ENCODE data around the gene DLG1. TPM values are rescaled to one million over a fixed set of nuclear protein-coding genes. Genes with fewer than 3 reads are reported as not detected.

DLG1 gene
- total and polyA plus RNA-seq, 2 experiments from 2014 or later, result 27.6 to 98.0 TPM

DNA sequence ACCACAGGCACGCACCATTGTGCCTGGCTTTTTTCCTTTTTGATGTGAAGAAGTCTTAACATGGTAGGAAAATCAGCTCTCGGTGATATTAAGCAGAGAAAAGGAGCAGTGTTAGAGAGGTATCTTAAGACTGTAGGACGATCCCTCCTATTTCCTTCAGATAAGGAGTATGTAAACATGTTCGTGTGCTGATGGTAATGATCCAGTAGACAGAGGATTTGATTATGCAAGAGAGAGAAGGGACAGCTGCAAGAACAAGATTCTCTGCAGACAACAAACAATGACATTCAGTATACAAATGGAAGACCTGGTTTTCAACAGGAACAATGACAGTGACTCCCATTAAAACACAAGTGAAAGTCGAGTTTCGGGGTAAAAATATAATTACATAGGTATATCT is 173.7 kb downstream of the DLG1 start:
- H3K9me3 Mint-ChIP-seq, result no peaks in the 10 kb centered on the region
- H3K36me3 Mint-ChIP-seq (ENCODE audit: low read depth), result peaks cover 6% of the 10 kb centered on the region; the same call in 1 of the 3 replicates
- peaks cover 3% of the 10 kb centered on the region; the same call in 1 of the 2 replicates for H4K20me1 ChIP-seq (replicated peaks; ENCODE audit: insufficient read depth)
- no peak overlapping the region for H3K27ac Mint-ChIP-seq
- H3K4me3 ChIP-seq, result no peak overlapping the region
- DNase-seq (ENCODE audit: low spot score) (no peak), ATAC-seq (no peak)
- H2AFZ ChIP-seq, result no peak overlapping the region
- H3K27me3 Mint-ChIP-seq (ENCODE audit: insufficient read depth, low read depth, poor library complexity), result no peaks in the 10 kb centered on the region
- no peaks in the 10 kb centered on the region for H3K27me3 ChIP-seq (ENCODE audit: insufficient read depth)
- no peak overlapping the region for H3K4me2 ChIP-seq
- TF ChIP-seq ZNF331 (CRISPR knock-in tag; IDR thresholded peaks at IDR 0.05; ENCODE audit: low read depth) (no peak), CREB1 (CRISPR knock-in tag; IDR thresholded peaks at IDR 0.05; ENCODE audit: low read depth) (no peak), EZH2 (IDR thresholded peaks at IDR 0.05; ENCODE audit: low read depth, unreplicated experiment) (no peak), POLR2AphosphoS5 (IDR thresholded peaks at IDR 0.05; ENCODE audit: low read depth) (no peak), STAT1 (IDR thresholded peaks at IDR 0.05; ENCODE audit: unreplicated experiment) (no peak), NANOG (IDR thresholded peaks at IDR 0.05; ENCODE audit: borderline replicate concordance) (no peak)
- TF ChIP-seq, protein P1, sequence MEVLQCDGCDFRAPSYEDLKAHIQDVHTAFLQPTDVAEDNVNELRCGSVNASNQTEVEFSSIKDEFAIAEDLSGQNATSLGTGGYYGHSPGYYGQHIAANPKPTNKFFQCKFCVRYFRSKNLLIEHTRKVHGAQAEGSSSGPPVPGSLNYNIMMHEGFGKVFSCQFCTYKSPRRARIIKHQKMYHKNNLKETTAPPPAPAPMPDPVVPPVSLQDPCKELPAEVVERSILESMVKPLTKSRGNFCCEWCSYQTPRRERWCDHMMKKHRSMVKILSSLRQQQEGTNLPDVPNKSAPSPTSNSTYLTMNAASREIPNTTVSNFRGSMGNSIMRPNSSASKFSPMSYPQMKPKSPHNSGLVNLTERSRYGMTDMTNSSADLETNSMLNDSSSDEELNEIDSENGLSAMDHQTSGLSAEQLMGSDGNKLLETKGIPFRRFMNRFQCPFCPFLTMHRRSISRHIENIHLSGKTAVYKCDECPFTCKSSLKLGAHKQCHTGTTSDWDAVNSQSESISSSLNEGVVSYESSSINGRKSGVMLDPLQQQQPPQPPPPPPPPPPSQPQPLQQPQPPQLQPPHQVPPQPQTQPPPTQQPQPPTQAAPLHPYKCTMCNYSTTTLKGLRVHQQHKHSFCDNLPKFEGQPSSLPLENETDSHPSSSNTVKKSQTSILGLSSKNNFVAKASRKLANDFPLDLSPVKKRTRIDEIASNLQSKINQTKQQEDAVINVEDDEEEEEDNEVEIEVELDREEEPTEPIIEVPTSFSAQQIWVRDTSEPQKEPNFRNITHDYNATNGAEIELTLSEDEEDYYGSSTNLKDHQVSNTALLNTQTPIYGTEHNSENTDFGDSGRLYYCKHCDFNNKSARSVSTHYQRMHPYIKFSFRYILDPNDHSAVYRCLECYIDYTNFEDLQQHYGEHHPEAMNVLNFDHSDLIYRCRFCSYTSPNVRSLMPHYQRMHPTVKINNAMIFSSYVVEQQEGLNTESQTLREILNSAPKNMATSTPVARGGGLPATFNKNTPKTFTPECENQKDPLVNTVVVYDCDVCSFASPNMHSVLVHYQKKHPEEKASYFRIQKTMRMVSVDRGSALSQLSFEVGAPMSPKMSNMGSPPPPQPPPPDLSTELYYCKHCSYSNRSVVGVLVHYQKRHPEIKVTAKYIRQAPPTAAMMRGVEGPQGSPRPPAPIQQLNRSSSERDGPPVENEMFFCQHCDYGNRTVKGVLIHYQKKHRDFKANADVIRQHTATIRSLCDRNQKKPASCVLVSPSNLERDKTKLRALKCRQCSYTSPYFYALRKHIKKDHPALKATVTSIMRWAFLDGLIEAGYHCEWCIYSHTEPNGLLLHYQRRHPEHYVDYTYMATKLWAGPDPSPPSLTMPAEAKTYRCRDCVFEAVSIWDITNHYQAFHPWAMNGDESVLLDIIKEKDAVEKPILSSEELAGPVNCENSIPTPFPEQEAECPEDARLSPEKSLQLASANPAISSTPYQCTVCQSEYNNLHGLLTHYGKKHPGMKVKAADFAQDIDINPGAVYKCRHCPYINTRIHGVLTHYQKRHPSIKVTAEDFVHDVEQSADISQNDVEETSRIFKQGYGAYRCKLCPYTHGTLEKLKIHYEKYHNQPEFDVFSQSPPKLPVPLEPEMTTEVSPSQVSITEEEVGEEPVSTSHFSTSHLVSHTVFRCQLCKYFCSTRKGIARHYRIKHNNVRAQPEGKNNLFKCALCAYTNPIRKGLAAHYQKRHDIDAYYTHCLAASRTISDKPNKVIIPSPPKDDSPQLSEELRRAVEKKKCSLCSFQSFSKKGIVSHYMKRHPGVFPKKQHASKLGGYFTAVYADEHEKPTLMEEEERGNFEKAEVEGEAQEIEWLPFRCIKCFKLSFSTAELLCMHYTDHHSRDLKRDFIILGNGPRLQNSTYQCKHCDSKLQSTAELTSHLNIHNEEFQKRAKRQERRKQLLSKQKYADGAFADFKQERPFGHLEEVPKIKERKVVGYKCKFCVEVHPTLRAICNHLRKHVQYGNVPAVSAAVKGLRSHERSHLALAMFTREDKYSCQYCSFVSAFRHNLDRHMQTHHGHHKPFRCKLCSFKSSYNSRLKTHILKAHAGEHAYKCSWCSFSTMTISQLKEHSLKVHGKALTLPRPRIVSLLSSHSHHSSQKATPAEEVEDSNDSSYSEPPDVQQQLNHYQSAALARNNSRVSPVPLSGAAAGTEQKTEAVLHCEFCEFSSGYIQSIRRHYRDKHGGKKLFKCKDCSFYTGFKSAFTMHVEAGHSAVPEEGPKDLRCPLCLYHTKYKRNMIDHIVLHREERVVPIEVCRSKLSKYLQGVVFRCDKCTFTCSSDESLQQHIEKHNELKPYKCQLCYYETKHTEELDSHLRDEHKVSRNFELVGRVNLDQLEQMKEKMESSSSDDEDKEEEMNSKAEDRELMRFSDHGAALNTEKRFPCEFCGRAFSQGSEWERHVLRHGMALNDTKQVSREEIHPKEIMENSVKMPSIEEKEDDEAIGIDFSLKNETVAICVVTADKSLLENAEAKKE (CRISPR knock-in tag; IDR thresholded peaks at IDR 0.05), result no peak
- TF ChIP-seq, protein P2, sequence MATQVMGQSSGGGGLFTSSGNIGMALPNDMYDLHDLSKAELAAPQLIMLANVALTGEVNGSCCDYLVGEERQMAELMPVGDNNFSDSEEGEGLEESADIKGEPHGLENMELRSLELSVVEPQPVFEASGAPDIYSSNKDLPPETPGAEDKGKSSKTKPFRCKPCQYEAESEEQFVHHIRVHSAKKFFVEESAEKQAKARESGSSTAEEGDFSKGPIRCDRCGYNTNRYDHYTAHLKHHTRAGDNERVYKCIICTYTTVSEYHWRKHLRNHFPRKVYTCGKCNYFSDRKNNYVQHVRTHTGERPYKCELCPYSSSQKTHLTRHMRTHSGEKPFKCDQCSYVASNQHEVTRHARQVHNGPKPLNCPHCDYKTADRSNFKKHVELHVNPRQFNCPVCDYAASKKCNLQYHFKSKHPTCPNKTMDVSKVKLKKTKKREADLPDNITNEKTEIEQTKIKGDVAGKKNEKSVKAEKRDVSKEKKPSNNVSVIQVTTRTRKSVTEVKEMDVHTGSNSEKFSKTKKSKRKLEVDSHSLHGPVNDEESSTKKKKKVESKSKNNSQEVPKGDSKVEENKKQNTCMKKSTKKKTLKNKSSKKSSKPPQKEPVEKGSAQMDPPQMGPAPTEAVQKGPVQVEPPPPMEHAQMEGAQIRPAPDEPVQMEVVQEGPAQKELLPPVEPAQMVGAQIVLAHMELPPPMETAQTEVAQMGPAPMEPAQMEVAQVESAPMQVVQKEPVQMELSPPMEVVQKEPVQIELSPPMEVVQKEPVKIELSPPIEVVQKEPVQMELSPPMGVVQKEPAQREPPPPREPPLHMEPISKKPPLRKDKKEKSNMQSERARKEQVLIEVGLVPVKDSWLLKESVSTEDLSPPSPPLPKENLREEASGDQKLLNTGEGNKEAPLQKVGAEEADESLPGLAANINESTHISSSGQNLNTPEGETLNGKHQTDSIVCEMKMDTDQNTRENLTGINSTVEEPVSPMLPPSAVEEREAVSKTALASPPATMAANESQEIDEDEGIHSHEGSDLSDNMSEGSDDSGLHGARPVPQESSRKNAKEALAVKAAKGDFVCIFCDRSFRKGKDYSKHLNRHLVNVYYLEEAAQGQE (IDR thresholded peaks at IDR 0.05; ENCODE audit: unreplicated experiment), result no peak
- TF ChIP-seq, protein P3, sequence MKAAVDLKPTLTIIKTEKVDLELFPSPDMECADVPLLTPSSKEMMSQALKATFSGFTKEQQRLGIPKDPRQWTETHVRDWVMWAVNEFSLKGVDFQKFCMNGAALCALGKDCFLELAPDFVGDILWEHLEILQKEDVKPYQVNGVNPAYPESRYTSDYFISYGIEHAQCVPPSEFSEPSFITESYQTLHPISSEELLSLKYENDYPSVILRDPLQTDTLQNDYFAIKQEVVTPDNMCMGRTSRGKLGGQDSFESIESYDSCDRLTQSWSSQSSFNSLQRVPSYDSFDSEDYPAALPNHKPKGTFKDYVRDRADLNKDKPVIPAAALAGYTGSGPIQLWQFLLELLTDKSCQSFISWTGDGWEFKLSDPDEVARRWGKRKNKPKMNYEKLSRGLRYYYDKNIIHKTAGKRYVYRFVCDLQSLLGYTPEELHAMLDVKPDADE (IDR thresholded peaks at IDR 0.05), result no peak
- H3K36me3 ChIP-seq (ENCODE audit: insufficient read depth), result no peaks in the 10 kb centered on the region
- H3F3A ChIP-seq (replicated peaks; ENCODE audit: low read depth), result no peaks in the 10 kb centered on the region
- H3K4me1 ChIP-seq (ENCODE audit: insufficient read depth), result no peaks in the 10 kb centered on the region
- no peaks in the 10 kb centered on the region for H3K9me2 ChIP-seq (ENCODE audit: insufficient read depth)
- no peaks in the 10 kb centered on the region for H3K79me2 ChIP-seq (replicated peaks; ENCODE audit: insufficient read depth)
- H3K4me1 Mint-ChIP-seq, result no peaks in the 10 kb centered on the region
- H3K4me3 Mint-ChIP-seq, result no peak overlapping the region
- no peak overlapping the region for H3K27ac ChIP-seq (ENCODE audit: low read depth)
